DND-41 (cell line): Measurements from ENCODE around the gene LTBP3.

Experiments used
- CTCF ChIP-seq: IDR thresholded peaks from 2 replicates; pipeline ENCODE4 v1.5.1; 2012; ENCODE audit warnings: borderline replicate concordance, low read length, moderate library complexity, mild to moderate bottlenecking; ENCODE audit not compliant: poor library complexity, severe bottlenecking; ENCODE audit errors: extremely low read depth
- EZH2 ChIP-seq: IDR thresholded peaks from 3 replicates; pipeline ENCODE4 v1.6.1; 2012; ENCODE audit warnings: borderline replicate concordance, low read depth, mild to moderate bottlenecking, moderate library complexity, low read length, inconsistent platforms; ENCODE audit not compliant: severe bottlenecking

- TF ChIP-seq CTCF (no peak), EZH2 (no peak)
These were observed 23.1 kb downstream of the LTBP3 start for GRCh38 chr11:65535102-65535501.
